Activated naive CD4-positive, alpha-beta T cell treated with anti-CD3 and anti-CD28 coated beads, Interleukin-2, amount 50 U/mL, for 72 hours (primary cell): ENCODE measurements around the gene TPSB2. TPM values are rescaled to one million over a fixed set of nuclear protein-coding genes. Genes with fewer than 3 reads are reported as not detected.
"Not testable (repeated sequence)": the region's sequence is repeated elsewhere in the genome, so short reads cannot be mapped to it uniquely, and the experiment has no call there.

ENCODE experiments used
- ATAC-seq, 2 donors: fragments of 150-1000 bp; cut with Tn5 transposase; 2 replicates each; pipeline ENCODE4 v1.10.0; 2021; ENCODE audit warnings: mild to moderate bottlenecking in 2 of 2, moderate library complexity in 2 of 2
- DNase-seq, 2 donors: peaks; one replicate each; pipeline ENCODE4 v3.0.0; 2021 to 2022; ENCODE audit warnings: low spot score in 2 of 2
- H3K27ac Mint-ChIP-seq, 2 donors: one replicate each; pipeline ENCODE4 v1.8.0; 2022; ENCODE audit warnings: mild to moderate bottlenecking in 2 of 2, mixed read lengths in 2 of 2
- H3K36me3 Mint-ChIP-seq, 2 donors: one replicate each; pipeline ENCODE4 v1.8.0; 2022; ENCODE audit warnings: mixed read lengths in 2 of 2
- H3K9me3 Mint-ChIP-seq, 2 donors: one replicate each; pipeline ENCODE4 v1.8.0; 2022; ENCODE audit warnings: mixed read lengths in 2 of 2
- total RNA-seq, 2 donors: library from RNA; stranded (reverse); gene quantifications; one replicate each; pipeline ENCODE4 v1.2.3, GENCODE V29; 2022

Gene TPSB2
- 1 to 10 TPM in 1 of 2 donors, not detected in 1; 1.3 TPM for total RNA-seq

DNA sequence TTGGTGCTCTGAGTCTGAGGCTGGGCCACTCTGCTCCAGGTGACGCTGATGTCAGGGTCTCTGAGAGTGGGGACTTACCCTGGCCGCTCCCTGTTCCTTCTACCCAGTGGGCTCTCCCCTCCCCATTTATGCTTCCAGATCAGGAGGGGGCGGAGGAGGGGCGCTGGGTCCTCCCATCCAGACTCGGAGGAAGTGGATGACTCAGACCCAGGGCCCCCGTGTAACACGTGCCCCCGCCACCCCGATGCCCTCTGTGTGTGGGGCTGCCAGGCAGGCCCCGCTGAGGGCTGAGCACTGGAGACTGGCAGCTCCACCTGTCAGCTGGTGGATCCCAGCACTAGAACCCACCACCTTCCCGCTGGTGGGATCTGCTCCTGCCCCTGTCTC is at the start of gene TPSB2:
TPSB2 (minus strand) TSS at position 101 of the 387 bp plus-strand sequence. CDS start 233 bp downstream, outside the sequence.
- not testable (repeated sequence) for DNase-seq, H3K36me3 Mint-ChIP-seq, H3K9me3 Mint-ChIP-seq, H3K27ac Mint-ChIP-seq, ATAC-seq

DNA sequence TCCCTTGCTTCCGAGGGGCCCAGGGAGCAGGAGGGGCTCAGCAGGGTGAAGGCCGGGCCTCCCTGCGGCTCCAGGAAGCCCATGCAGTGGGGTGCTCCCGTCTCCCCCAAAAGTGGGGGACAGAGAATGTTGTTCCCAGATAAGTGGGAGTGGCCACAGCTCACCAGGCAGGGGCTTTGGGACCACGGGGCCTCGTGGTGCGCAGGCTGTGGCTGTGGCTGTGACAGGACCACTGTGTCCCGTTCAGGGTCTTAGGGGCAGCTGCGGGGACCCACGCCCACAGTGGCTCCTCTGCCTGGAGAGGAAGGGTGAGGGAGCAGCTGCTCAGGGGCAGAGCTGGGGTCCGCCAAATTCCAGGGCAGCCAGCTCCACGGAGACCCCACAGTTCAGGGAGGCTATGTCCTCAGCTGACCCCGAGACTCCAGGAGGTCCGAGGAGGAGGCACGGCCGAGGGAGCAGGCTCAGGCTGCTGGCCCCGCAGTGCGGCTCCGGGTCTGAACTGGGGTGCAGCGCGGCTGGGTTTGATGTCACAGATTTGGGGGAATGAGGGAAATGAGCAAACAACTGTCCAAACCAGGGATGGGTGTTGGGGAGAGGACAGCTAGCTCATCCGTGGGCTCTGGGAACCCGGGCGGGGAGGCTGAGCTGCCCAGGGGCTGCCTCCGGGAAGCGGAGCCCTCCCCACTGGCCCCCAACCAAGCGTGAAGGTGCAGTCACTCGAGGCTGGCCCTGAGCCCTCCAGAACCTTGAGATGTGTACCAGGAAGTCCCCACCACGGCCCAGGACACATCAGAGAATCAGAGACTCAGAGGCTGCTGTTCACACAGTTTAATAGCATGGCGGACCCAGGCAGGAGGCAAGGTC is 49.3 kb upstream of the TPSB2 start:
- Mint-ChIP-seq H3K27ac (no peak overlapping the region), H3K36me3 (no peaks in the 10 kb centered on the region), H3K9me3 (peaks cover 0 to 5% of the 10 kb centered on the region in 2 donors)
- no peak for ATAC-seq
- no peak for DNase-seq

DNA sequence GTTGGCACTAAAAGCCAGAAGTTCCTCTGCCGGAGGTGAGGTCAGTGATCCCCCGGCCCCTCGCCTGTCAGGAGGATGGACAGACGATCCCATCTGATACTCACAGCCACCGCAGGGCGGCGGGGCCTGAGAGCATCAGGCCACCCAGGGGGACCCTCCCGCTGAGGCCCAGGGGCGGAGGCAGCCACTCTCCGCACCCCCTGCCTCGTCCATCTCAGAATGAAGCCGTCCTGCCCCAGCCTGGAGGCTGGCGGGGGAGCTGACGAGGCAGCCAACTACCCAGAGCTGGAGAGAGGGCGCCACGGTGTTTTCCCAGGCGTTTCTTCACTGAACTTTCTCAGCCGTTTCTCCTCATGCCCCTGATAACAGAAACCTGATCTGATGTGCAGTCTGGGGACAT is 48.5 kb upstream of the TPSB2 start:
- Mint-ChIP-seq H3K27ac (no peak overlapping the region), H3K9me3 (peaks cover 0 to 5% of the 10 kb centered on the region in 2 donors), H3K36me3 (no peaks in the 10 kb centered on the region)
- ATAC-seq (no peak), DNase-seq (no peak)

DNA sequence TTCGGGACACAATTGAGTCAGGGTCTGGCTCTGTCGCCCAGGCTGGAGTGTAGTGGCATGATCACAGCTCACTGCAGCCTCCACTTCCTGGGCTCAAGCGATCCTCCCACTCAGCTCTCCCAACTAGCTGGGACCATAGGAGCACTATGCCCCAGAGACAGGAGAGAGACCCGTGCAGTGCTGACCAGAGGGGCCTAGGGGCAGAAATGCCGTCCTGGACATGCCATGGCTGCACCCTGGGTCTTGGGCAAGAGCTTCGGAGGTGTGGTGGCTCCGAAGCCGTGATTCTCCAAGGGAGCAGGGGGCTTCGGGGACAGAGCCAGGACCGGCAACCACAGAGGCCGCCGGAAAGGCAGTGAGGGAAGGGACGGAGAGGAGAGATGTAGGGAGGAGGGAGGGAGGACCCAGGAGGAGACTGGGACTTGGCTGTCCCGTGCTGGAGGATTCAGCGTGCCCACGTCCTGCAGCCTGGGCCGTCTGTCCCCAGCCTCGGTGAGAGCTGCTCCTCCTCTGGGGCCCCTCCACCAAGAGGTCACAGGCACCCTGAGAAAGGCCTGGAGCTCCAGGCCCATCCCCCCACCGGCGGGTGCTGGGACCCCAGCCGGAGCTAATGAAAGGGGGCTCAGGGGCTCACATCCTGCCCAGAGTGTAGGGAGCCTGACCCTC is 47.8 kb upstream of the TPSB2 start:
- peaks cover 0 to 5% of the 10 kb centered on the region in 2 donors for H3K9me3 Mint-ChIP-seq
- no peak overlapping the region for H3K27ac Mint-ChIP-seq
- ATAC-seq (no peak), DNase-seq (no peak)
- H3K36me3 Mint-ChIP-seq = no peaks in the 10 kb centered on the region

DNA sequence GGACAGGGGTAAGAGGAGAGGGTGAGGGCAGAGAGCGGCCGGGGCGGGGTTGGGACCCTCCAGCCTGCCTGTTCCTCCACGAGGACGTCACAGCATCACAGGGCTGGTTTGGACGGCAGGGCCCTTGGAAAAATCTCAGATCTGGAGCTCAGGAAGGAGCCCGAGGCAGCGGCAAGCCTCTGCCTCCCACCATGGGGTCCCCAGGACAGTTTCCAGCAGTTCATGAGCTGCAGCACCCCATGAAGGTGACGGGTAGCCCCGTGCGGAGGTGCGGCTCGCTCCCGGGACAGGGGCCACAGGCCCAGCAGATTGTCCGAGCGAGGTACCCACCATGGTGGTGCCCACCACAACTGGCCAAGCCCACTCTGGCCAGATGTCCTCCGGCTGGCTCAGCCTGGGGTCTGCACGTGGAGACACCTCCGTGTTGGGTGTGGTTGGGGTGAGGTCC is 47.2 kb upstream of the TPSB2 start:
- Mint-ChIP-seq H3K9me3 (peaks cover 0 to 5% of the 10 kb centered on the region in 2 donors), H3K27ac (no peak overlapping the region), H3K36me3 (no peaks in the 10 kb centered on the region)
- DNase-seq (no peak), ATAC-seq (no peak)

DNA sequence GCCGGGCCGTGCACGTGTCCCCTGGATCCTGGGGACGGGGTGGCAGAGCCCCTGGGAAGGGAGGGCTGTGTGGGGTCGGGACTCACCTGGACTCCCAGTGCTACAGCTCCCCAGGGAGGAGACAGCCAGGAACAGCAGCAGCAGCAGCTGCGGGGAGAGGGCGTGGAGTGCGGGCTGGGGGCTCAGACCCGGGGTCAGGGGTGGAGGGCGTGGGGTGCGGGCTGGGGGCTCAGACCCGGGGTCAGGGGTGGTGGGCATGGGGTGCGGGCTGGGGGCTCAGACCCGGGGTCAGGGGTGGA is 46.5 kb upstream of the TPSB2 start:
- Mint-ChIP-seq H3K36me3 (no peaks in the 10 kb centered on the region), H3K27ac (no peak overlapping the region), H3K9me3 (peaks cover 0 to 5% of the 10 kb centered on the region in 2 donors)
- DNase-seq (no peak), ATAC-seq (no peak)

DNA sequence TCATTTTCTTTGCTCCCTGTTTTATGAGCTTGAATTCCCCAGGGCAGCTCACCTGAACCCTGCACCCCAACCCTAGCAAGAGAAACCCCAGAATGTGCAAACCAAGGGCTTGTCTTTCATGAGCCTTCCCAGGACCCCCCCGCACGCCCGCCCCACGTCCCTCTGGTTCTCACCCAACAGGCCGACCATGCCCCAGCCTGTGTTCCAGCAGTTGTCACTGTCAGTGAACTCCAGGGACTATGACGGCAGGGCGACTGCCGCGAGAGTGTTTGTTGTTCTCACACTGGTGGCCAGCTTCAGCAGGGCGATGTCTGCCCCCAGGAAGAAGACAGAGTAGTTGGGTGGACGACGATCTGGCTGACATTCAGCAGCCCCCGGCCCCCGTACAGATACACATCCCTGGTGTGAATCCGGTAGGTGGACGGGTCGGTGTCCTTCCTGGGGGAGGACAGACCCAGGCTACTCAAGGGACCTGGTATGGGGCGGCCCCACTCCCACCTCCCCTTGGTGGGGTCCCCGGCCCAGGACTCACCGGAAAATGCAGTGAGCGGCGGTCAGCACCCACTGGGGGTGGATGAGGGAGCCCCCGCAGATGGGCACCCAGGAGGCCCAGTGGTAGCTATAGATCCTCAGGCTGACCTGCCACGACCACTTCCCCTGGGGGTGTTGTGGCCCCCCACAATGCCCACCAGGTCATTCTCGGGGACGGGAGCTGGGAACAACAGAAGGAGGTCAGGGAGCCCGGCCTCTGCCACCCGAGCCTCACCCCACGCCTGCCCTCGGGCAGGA is 46.0 kb upstream of the TPSB2 start:
- DNase-seq (no peak), ATAC-seq (no peak)
- H3K36me3 Mint-ChIP-seq = no peaks in the 10 kb centered on the region
- H3K9me3 Mint-ChIP-seq = peaks cover 0 to 5% of the 10 kb centered on the region in 2 donors
- H3K27ac Mint-ChIP-seq = no peak overlapping the region

DNA sequence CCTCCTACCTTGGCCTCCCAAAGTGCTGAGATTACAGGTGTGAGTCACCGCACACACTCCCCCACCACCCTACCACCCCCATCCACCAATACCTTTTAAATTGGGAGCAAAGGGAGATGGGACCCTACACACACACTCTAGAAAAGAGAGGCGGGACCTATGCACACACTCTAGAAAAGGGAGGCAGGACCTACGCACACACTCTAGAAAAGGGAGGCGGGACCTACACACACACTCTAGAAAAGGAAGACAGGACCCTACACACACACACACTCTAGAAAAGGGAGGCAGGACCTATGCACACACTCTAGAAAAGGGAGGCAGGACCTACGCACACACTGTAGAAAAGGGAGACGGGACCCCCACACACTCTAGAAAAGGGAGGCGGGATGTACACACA is 44.8 kb upstream of the TPSB2 start:
- no peaks in the 10 kb centered on the region for H3K36me3 Mint-ChIP-seq
- peaks cover 0 to 5% of the 10 kb centered on the region in 2 donors for H3K9me3 Mint-ChIP-seq
- DNase-seq (no peak), ATAC-seq (no peak)
- H3K27ac Mint-ChIP-seq = no peak overlapping the region

DNA sequence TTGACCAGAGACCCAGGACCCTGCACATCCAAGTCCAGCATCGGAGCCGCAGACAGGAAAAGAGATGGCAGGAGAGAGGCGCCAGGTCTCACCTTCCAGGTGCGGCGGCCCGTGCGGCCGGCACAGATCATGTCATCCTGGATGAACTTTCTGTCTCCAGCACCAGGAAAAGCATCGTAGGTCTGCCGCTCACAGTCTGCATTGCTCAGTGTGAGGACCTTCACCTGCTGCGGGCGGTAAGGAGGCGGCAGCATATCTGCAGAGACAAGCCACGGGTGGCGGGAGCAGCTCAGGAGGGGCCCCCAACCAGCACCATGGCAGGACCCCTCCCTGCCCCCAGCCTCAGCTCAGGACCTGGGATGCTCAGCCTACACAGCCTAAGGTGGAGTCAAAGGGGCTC is 43.8 kb upstream of the TPSB2 start:
- Mint-ChIP-seq H3K36me3 (no peaks in the 10 kb centered on the region), H3K9me3 (peaks cover 0 to 5% of the 10 kb centered on the region in 2 donors), H3K27ac (no peak overlapping the region)
- ATAC-seq = no peak
- no peak for DNase-seq

DNA sequence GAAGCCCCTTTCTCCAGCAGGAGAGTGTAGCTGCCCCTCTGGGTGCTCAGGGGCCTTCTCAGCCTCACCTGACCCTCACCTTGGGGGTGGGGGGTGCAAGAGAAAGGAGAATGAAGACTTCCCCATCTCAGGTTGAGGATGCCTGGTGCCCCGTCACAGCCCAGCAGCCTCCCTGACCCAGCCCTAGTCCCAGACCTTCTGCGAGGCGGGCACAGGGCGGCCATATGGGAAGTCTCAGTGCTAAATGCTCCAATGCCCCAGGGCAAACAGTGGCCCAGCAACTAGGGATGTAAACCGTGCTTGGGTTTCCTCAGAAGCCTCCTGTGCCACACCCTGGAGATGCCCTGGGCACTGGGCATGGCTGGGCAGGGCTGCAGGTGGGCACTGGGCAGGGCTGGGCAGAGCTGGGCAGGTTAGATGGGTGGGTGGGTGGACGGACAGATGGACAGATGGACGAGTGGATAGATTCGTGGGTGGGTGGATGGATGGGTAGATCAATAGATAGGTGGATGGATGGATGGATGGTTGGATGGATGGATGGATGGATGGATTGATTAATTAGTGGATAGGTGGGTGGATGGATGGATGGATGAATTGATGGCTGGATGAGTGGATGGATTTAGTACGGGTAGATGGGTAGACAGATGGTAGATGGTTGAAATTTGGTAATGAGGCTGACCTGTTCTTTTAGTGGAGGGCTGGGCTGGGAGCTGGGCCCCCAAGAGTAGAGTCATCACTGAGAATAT is 42.6 kb upstream of the TPSB2 start:
- no peak for DNase-seq
- H3K27ac Mint-ChIP-seq = no peak overlapping the region
- ATAC-seq = no peak

DNA sequence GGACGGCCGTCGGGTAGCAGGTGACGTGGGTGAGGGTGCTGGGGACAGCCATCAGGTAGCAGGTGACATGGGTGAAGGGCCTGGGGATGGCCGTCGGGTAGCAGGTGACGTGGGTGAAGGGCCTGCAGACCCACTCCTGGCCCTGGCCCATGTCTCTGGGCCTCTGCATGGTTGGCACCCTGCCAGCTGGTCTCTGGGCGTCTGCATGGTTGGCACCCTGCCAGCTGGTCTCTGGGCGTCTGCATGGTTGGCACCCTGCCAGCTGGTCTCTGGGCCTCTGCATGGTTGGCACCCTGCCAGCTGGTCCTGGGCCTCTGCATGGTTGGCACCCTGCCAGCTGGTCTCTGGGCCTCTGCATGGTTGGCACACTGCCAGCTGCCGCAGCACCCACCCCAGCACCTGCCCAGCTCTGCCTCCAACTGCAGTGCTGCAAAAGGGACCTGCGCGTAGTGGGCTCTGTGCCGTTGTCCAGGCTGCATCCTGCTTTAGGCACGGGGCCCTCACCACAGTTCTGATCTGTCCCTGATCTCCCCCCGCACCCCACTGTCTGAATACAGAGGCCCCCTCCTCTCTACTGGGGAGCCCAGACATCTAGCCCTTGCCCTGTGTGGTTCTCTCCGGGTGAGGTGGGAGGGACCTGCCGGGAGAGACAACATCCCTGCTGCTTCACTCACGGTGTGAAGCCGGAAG is 41.9 kb upstream of the TPSB2 start:
- H3K9me3 Mint-ChIP-seq, H3K27ac Mint-ChIP-seq, H3K36me3 Mint-ChIP-seq, DNase-seq, ATAC-seq: not testable (repeated sequence)

More for the DNA sequence above, 42.6 kb upstream of the TPSB2 start:
- H3K36me3 Mint-ChIP-seq = no peaks in the 10 kb centered on the region
- H3K9me3 Mint-ChIP-seq = peaks cover 0 to 5% of the 10 kb centered on the region in 2 donors

DNA sequence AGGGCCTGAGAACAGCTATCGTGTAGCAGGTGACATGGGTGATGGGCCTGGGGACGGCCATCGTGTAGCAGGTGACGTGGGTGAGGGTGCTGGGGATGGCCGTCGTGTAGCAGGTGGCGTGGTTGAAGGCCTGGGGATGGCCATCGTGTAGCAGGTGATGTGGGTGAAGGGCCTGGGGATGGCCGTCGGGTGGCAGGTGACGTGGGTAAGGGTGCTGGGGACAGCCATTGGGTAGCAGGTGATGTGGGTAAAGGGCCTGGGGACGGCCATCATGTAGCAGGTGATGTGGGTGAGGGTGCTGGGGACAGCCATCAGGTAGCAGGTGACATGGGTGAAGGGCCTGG is 41.4 kb upstream of the TPSB2 start:
- Mint-ChIP-seq H3K9me3 (peaks cover 0 to 5% of the 10 kb centered on the region in 2 donors), H3K27ac (peak overlapping the region in 1 of 2 donors; percentile 22), H3K36me3 (no peaks in the 10 kb centered on the region)
- ATAC-seq (no peak), DNase-seq (no peak)

DNA sequence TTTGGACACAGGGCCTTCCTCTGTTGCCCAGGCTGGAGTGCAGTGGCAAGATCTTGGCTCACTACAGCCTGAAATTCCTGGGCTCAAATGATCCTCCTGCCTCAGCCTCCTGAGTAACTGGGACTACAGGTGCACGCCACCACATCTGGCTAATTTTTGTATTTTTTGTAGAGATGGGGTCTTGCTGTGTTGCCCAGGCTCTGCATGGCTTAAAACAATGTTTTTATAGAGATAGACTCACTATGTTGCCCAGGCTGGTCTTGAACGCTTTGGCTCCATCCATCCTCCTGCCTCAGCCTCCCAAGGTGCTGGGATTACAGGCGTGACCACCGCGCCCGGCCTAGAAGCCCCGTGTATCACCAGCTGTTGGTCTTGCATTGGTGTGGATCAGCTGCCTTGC is 39.4 kb upstream of the TPSB2 start:
- not testable (repeated sequence) for H3K36me3 Mint-ChIP-seq, H3K27ac Mint-ChIP-seq, H3K9me3 Mint-ChIP-seq, DNase-seq, ATAC-seq

DNA sequence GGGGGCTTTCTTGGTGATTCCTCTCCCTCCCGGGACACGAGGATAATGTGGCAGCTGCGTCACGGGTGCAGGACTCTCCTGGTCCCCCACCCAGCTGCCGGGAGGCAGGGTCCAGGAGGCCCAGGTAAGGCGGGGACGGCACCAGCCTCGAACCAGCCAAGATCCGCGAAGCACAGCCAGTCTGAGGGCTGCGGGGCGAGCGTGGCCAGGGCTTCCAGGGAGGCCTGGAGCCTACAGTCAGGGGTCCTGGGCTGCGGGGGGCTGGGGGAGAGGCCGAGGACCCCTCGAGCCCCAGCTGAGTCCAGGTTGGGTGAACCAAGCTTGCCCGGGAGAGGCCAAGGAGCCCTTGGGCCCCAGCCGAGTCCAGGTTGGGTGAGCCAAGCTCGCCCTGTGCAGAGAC is 35.8 kb upstream of the TPSB2 start:
- DNase-seq (no peak), ATAC-seq (no peak)
- Mint-ChIP-seq H3K9me3 (peaks cover 6 to 10% of the 10 kb centered on the region in 2 donors), H3K36me3 (no peaks in the 10 kb centered on the region), H3K27ac (no peak overlapping the region)

DNA sequence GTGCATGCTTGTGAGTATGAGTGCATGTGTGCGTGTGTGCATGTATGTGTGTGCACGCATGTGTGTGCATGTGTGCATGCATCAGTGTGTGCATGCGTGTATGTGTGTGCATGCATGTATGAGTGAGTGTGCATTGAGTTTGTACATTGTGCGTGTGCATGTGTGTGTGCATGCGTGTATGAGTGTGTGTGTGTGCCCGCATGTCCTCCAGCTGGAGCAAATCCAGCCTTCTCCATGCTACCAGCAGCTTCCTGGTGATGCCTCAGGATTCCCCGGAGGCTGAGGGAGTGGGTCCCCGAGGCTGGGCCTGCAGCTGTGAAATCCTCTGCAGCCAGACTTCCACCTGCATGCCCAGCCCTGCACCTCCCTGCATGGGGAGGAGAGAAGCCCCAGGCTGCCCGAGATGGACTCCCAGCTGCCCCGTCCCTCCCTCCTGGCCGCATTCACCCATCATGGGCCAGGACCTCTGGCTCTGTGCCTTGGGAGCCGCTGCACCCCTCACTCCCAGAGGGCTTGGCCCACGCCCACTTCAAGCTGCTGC is 35.2 kb upstream of the TPSB2 start:
- ATAC-seq = no peak
- no peak overlapping the region for H3K27ac Mint-ChIP-seq
- no peaks in the 10 kb centered on the region for H3K36me3 Mint-ChIP-seq
- DNase-seq = no peak
- peaks cover 6 to 10% of the 10 kb centered on the region in 2 donors for H3K9me3 Mint-ChIP-seq
